Activated CD4-positive, alpha-beta T cell treated with anti-CD3 and anti-CD28 coated beads, Interleukin-2, Interleukin-4, amounts not matched to agents 100 ng/mL and 50 ng/mL, durations not matched to agents 16 hours and 8 hours (primary cell): ENCODE measurements around the gene CAMKV.
A peak's percentile ranks its signal among the peaks of the same experiment; 100 is the strongest.

ENCODE experiments used
- DNase-seq: peaks from one replicate; pipeline ENCODE4 v3.0.0-alpha.2; 2020; ENCODE audit warnings: low spot score

CAMKV gene

GRCh38 chr3:49896345-49896744, 26.6 kb upstream of the CAMKV start:
- no peak for DNase-seq

- DNase-seq: no peak
Observed at GRCh38 chr3:49895791-49896190, 26.1 kb upstream of the CAMKV start.

GRCh38 chr3:49889296-49889695, 19.6 kb upstream of the CAMKV start:
- no peak for DNase-seq

- no peak for DNase-seq
Observed at GRCh38 chr3:49886922-49887265, 17.2 kb upstream of the CAMKV start.

- DNase-seq: no peak
Observed at GRCh38 chr3:49883998-49884397, 14.3 kb upstream of the CAMKV start.

GRCh38 chr3:49882166-49882565, 12.5 kb upstream of the CAMKV start:
- no peak for DNase-seq

- DNase-seq: no peak
Observed at GRCh38 chr3:49880581-49881315, 11.0 kb upstream of the CAMKV start.

GRCh38 chr3:49879721-49880120, 10.0 kb upstream of the CAMKV start:
- no peak for DNase-seq

- DNase-seq: no peak
Observed at GRCh38 chr3:49878686-49879085, 9.0 kb upstream of the CAMKV start.

GRCh38 chr3:49877716-49878115, 8.0 kb upstream of the CAMKV start:
- no peak for DNase-seq

GRCh38 chr3:49876567-49876966, 6.9 kb upstream of the CAMKV start:
- DNase-seq: no peak

- DNase-seq: no peak
Observed at GRCh38 chr3:49873623-49874022, 3.9 kb upstream of the CAMKV start.

- peak; percentile 21 for DNase-seq
Observed at GRCh38 chr3:49872801-49873281, 3.1 kb upstream of the CAMKV start.

- DNase-seq: no peak
Observed at GRCh38 chr3:49871531-49872153, 1.9 kb upstream of the CAMKV start.

- no peak for DNase-seq
Observed at GRCh38 chr3:49868862-49869466, 742 bp downstream of the CAMKV start.

GRCh38 chr3:49867871-49868321, 1.8 kb downstream of the CAMKV start:
- DNase-seq: no peak

- DNase-seq: no peak
Observed at GRCh38 chr3:49867400-49867799, 2.3 kb downstream of the CAMKV start.

GRCh38 chr3:49865198-49865784, 4.4 kb downstream of the CAMKV start:
- no peak for DNase-seq

- DNase-seq: no peak
Observed at GRCh38 chr3:49864505-49864904, 5.2 kb downstream of the CAMKV start.

GRCh38 chr3:49859576-49860305, 10.0 kb downstream of the CAMKV start:
- no peak for DNase-seq

- peak; percentile 97 for DNase-seq
Observed at GRCh38 chr3:49856181-49857005, 13.3 kb downstream of the CAMKV start, which contains the start of gene TRAIP. TRAIP (minus strand) TSS chr3:49856564; CDS start chr3:49856453, 111 bp downstream.
